ENCODE measurements around the gene CXorf51A. TPM values are rescaled to one million over a fixed set of nuclear protein-coding genes. Genes with fewer than 3 reads are reported as not detected.
"Not testable (repeated sequence)": the region's sequence is repeated elsewhere in the genome, so short reads cannot be mapped to it uniquely, and the experiment has no call there.

Gene CXorf51A
- total RNA-seq, result not detected
- long read RNA-seq, donor 1, result 0 reads
- long read RNA-seq, donor 2, result 0 reads

DNA sequence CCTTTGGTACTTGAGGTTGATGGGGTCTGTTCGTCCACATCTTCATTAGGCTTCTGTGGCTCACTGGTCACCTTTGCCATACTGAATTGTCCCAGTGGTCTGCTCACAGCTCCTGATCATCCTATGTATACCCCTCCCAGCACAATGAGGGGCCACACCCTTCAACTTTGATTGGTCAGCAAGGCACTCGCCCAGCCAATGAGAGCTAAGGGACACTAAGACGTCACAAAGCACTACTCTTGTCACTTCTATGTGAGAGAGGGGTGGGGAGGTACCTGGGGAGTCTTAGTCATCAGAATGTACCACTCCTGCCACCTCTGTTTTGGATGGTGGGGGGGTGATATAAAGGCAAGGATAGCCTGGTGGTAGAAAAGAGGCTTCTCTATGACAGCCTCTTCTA, at the start of gene CXorf51A:
Gene CXorf51A (minus strand): TSS at position 101 of the 400 bp plus-strand sequence. CDS start 21 bp downstream, at position 80.
- intact Hi-C loops (cut with DNase I), result not testable (repeated sequence)

DNA sequence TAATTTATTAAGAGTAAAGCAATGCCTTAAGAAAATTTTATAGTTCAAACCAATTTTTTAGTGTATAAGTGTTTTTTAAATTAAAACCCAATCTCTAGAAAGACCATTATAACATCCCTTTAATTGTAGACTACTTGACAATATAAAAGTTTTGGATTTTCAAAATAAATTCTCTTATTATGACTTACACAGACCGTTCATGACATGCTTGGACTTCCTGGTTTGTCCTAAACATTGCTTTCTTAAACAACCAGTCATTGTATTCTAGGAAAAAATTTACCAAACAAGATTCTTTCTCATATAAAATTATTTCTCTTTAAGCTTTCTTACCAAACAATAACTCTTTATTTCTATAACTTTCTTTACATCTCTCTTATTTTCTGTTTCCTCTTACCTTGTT, 49.0 kb upstream of the CXorf51A start:
- intact Hi-C loops (cut with DNase I), result no loop called here

More for the DNA sequence above, at the start of gene CXorf51A:
- DNase-seq (ENCODE audit: low spot score), result not testable (repeated sequence)

DNA sequence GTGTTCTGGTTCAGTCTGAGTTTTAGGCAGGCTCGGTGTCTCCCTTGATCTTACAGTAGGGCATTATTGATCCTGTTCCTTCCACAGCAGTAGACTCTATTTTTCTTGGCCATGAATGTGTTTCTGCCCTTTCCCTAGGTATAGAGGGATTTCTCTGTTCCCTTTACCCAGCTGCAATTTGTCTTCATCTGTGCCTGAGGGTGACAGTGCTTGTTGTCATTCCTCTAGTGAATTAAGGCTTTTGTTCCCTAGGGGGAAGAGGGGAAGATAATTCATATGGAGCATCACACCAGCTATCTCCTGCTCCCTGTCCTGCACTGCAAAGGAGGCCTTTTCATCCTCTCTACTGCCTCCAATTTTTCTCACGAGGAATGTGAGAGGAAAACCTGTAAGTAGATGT, 39.7 kb upstream of the CXorf51A start:
- DNase-seq (ENCODE audit: low spot score), result no peak
- intact Hi-C loops (cut with DNase I), result no loop called here

More for the DNA sequence above, 49.0 kb upstream of the CXorf51A start:
- no peak for DNase-seq (ENCODE audit: low spot score)

DNA sequence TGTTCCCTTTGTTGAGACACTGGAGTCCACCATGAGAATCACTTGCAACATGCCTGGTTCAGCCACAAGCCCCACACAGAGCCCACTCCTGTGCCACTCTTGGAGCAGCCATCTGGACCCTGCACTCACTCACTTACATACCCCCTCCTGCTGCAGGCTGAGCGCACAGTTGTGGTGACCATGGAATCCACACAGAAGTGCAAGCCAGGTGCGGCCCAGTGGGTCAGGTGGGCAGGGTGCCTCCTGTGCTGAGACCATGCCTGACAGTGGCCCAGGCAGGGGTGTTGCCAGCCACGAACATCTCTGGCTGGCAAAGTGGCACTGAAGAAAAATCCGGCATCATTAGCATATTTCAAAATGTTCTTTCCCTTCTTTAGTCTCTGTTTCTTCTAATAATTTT, 17.4 kb upstream of the CXorf51A start:
- intact Hi-C loops (cut with DNase I), result no loop called here
- DNase-seq (ENCODE audit: low spot score), result peak; percentile 46

DNA sequence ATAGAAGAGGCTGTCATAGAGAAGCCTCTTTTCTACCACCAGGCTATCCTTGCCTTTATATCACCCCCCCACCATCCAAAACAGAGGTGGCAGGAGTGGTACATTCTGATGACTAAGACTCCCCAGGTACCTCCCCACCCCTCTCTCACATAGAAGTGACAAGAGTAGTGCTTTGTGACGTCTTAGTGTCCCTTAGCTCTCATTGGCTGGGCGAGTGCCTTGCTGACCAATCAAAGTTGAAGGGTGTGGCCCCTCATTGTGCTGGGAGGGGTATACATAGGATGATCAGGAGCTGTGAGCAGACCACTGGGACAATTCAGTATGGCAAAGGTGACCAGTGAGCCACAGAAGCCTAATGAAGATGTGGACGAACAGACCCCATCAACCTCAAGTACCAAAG, 5.1 kb downstream of the CXorf51A start, which contains the start of gene CXorf51B:
Gene CXorf51B (plus strand): TSS at position 301 of the 400 bp plus-strand sequence. CDS start 21 bp downstream, at position 322.
- intact Hi-C loops (cut with DNase I); DNase-seq (ENCODE audit: low spot score): not testable (repeated sequence)

Other genes starting within 250 kb of the CXorf51A start
- gene CXorf51B, start 5.0 kb downstream of the CXorf51A start, total RNA-seq, result not detected